Iris pigment epithelial cell (primary cell): ENCODE results near the gene PPP1R14C.
"Not testable (repeated sequence)": the region's sequence is repeated elsewhere in the genome, so short reads cannot be mapped to it uniquely, and the experiment has no call there.

Source experiments
- DNase-seq: peaks from one replicate; pipeline ENCODE4 v3.0.0-alpha.2; 2011; ENCODE audit warnings: low read depth

PPP1R14C gene

GRCh38 chr6:150169181-150169580 is 26.3 kb downstream of the PPP1R14C start:
- DNase-seq: no peak

GRCh38 chr6:150169609-150170008 is 26.8 kb downstream of the PPP1R14C start:
- peak; percentile 59 for DNase-seq

- DNase-seq: no peak
Observed at GRCh38 chr6:150172929-150173328, 30.1 kb downstream of the PPP1R14C start.

GRCh38 chr6:150175586-150176151 is 32.8 kb downstream of the PPP1R14C start:
- DNase-seq: no peak

GRCh38 chr6:150176152-150176551 is 33.3 kb downstream of the PPP1R14C start:
- DNase-seq: no peak

- no peak for DNase-seq
Observed at GRCh38 chr6:150176659-150177058, 33.8 kb downstream of the PPP1R14C start.

GRCh38 chr6:150177259-150177951 is 34.6 kb downstream of the PPP1R14C start:
- no peak for DNase-seq

- DNase-seq: no peak
Observed at GRCh38 chr6:150177952-150178520, 35.2 kb downstream of the PPP1R14C start.

GRCh38 chr6:150179030-150179429 is 36.2 kb downstream of the PPP1R14C start:
- no peak for DNase-seq

- DNase-seq: not testable (repeated sequence)
Observed at GRCh38 chr6:150179907-150180424, 37.1 kb downstream of the PPP1R14C start.

- DNase-seq: no peak
Observed at GRCh38 chr6:150180517-150180916, 37.7 kb downstream of the PPP1R14C start.

- DNase-seq: no peak
Observed at GRCh38 chr6:150182460-150183078, 39.7 kb downstream of the PPP1R14C start.

GRCh38 chr6:150183105-150183504 is 40.3 kb downstream of the PPP1R14C start:
- DNase-seq: no peak

GRCh38 chr6:150183966-150184365 is 41.1 kb downstream of the PPP1R14C start:
- no peak for DNase-seq

- DNase-seq: no peak
Observed at GRCh38 chr6:150184850-150185731, 42.2 kb downstream of the PPP1R14C start.

GRCh38 chr6:150185732-150186117 is 42.9 kb downstream of the PPP1R14C start:
- no peak for DNase-seq

GRCh38 chr6:150186129-150186898 is 43.5 kb downstream of the PPP1R14C start:
- no peak for DNase-seq

- DNase-seq: not testable (repeated sequence)
Observed at GRCh38 chr6:150187433-150187832, 44.6 kb downstream of the PPP1R14C start.

- DNase-seq: no peak
Observed at GRCh38 chr6:150189122-150189521, 46.3 kb downstream of the PPP1R14C start.

- DNase-seq: peak; percentile 18
Observed at GRCh38 chr6:150191809-150192208, 49.0 kb downstream of the PPP1R14C start.

- DNase-seq: no peak
Observed at GRCh38 chr6:150194195-150194594, 51.4 kb downstream of the PPP1R14C start.
